GM12801 (cell line): ENCODE data around the gene PRR20C.
"Not testable (repeated sequence)": the region's sequence is repeated elsewhere in the genome, so short reads cannot be mapped to it uniquely, and the experiment has no call there.

Experiments
- CTCF ChIP-seq: IDR thresholded peaks from one replicate; pipeline ENCODE4 v1.5.1; 2011; ENCODE audit warnings: control low read depth; ENCODE audit not compliant: insufficient read length; ENCODE audit errors: extremely low read depth

The PRR20C gene

DNA sequence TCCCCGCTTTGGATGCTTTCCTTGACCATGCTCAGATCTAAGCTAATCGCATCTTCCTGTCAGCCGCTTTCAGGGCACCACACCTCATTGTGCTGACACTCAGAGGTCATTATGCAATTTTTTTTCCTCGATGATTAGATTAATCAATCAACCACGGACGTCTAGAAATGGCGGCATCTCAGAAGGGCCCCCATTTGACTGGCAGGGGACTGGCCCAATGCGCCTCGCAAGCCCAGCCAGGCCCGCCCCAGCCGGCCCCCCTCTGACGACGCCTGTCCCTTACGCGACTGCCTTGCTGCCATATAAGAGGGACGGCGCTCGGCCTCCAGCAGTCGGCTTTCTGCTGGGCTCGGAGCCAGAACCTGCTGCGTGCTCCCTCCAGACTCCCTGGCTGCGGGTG lies at the start of gene PRR20C:
Gene PRR20C, plus strand, starts transcription at position 301 of the 400 bp plus-strand sequence. CDS start 387 bp downstream, outside the sequence.
- TF ChIP-seq CTCF, result not testable (repeated sequence)

- TF ChIP-seq CTCF, result no peak
These were observed 38.9 kb upstream of the PRR20C start for GRCh38 chr13:57114945-57115344.

- TF ChIP-seq CTCF, result no peak
These were observed 30.2 kb upstream of the PRR20C start for GRCh38 chr13:57123681-57124080.

DNA sequence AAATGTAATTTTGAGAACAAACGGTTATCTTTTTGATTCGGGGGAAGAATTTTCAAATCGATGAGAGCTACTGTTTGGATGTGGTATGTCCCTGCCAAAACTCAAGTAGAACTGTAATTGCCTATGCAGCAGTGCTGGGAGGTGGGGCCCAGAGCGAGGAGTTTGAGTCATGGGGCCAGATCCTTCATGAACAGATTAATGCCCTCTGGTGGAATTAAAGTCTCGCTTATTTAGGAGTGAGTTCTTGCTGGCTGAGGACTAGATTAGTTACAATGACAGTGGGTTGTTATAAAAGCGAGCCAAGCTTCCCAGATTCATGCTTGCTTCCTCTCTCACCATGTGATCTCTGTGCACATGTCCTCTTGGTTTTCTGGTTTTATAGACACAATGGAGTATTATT lies 25.0 kb upstream of the PRR20C start:
- no peak for TF ChIP-seq CTCF

DNA sequence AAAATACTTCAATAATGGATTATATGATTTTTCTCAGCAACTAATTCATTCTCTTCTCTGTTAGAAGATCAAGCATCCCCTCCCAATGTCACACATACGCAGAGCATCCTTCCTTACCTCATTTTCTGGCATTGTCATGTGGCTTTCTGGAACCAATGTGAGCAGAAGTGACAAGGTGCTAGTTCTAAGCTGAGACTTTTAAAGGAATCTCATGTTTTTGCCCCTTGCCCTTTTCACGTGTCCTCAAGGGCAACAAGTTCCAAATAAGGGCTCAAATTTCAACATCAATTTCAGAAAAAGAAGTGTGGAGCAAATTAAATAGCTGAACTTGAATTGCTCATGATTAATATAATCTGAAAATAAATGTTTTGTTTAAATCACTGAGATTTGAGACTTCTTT lies 17.8 kb upstream of the PRR20C start:
- TF ChIP-seq CTCF, result no peak

GRCh38 chr13:57137585-57137984 lies 16.3 kb upstream of the PRR20C start:
- no peak for TF ChIP-seq CTCF

DNA sequence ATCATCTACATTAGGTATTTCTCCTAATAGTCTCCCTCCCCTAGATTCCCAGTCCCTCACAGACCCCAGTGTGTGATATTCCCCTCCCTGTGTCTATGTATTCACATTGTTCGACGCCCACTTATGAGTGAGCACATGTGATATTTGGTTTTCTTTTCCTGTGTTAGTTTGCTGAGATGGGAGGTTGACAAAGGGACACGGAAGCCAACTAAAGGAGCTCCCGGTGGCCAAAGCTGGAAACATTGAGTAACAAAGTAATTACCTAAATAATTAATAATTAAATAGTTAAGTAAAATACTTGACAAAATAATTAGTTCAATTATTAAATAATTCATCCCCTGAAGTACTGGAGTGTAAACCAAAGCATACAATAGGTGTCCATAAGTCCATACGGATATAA lies 14.9 kb upstream of the PRR20C start:
- TF ChIP-seq CTCF, result no peak
